HepG2 (cell line): ENCODE measurements around the gene OR2S2.

Source experiments
- EP300 ChIP-seq, 3 experiments: sonication (generic) in 1 of 3; formaldehyde crosslinking in 1 of 3; IDR thresholded peaks; 2 replicates each; pipeline versions ENCODE4 v1.5.1 to v1.6.1; 2011 to 2020; ENCODE audit warnings: low read depth in 2 of 3, low read length in 2 of 3, borderline replicate concordance in 1 of 3, improper control_type of control experiment in 1 of 3, mild to moderate bottlenecking in 1 of 3, missing genetic modification reagents in 1 of 3, moderate library complexity in 1 of 3
- EZH2 ChIP-seq: conservative IDR thresholded peaks from 2 replicates; pipeline ENCODE4 v1.6.1; 2012; ENCODE audit warnings: mild to moderate bottlenecking, low read depth, low read length, moderate library complexity
- GTF2F1 ChIP-seq: fragments of 150-350 bp; IDR thresholded peaks from 2 replicates; pipeline ENCODE4 v1.6.1; 2014; ENCODE audit warnings: low read length
- IRF1 ChIP-seq: sonication (generic); formaldehyde crosslinking; IDR thresholded peaks from 2 replicates; pipeline ENCODE4 v1.4.0; 2020; ENCODE audit warnings: low read depth, mild to moderate bottlenecking, missing genetic modification reagents
- KDM5A ChIP-seq: fragments of 200-600 bp; sonication (generic); IDR thresholded peaks from 2 replicates; pipeline ENCODE4 v1.7.0; 2018; ENCODE audit warnings: antibody characterized with exemption, mild to moderate bottlenecking, low read length, borderline replicate concordance
- MED8 ChIP-seq: sonication (generic); formaldehyde crosslinking; IDR thresholded peaks from 2 replicates; pipeline ENCODE4 v1.8.1; 2023; ENCODE audit warnings: mild to moderate bottlenecking, missing genetic modification reagents; ENCODE audit not compliant: insufficient replicate concordance
- POLR2AphosphoS5 ChIP-seq: IDR thresholded peaks from 2 replicates; pipeline ENCODE4 v1.6.1; 2012; ENCODE audit warnings: low read depth, low read length
- TCF7 ChIP-seq: sonication (generic); IDR thresholded peaks from 2 replicates; pipeline ENCODE4 v1.6.1; 2016; ENCODE audit warnings: antibody characterized with exemption, low read depth

- TF ChIP-seq KDM5A (no peak), TCF7 (no peak), MED8 (no peak), POLR2AphosphoS5 (no peak), IRF1 (CRISPR knock-in tag) (no peak), EZH2 (no peak), GTF2F1 (no peak), EP300 (IDR thresholded peaks at IDR 0.05; ENCODE audit: low read depth in 2 of 2, low read length in 2 of 2) (no peak), EP300 (CRISPR knock-in tag; IDR thresholded peaks at IDR 0.05; ENCODE audit: borderline replicate concordance) (no peak)
Measured at GRCh38 chr9:36007316-36007708, 49.4 kb upstream of the OR2S2 start.
